HepG2 (cell line): ENCODE results near the gene MTCL1.

ENCODE experiments used
- CTCF ChIP-seq: sonication (generic); formaldehyde crosslinking; IDR thresholded peaks from 2 replicates; pipeline ENCODE4 v1.5.0; 2020; ENCODE audit warnings: mild to moderate bottlenecking, missing genetic modification reagents, moderate library complexity
- FOXA1 ChIP-seq, 2 experiments: fragments of 450-650 bp in 1 of 2; sonication (generic) in 1 of 2; formaldehyde crosslinking in 1 of 2; IDR thresholded peaks; 2 replicates each; pipeline versions ENCODE4 v1.4.0 to v1.6.1; 2016 to 2020; ENCODE audit warnings: missing genetic modification reagents in 1 of 2
- HNRNPH1 ChIP-seq: fragments of 200-400 bp; formaldehyde crosslinking; optimal IDR thresholded peaks from 2 replicates; pipeline ENCODE3; 2017; ENCODE audit warnings: mild to moderate bottlenecking, low read depth, low read length
- HOXA7 ChIP-seq: sonication (generic); formaldehyde crosslinking; IDR thresholded peaks from 2 replicates; pipeline ENCODE4 v1.8.1; 2022; ENCODE audit warnings: mild to moderate bottlenecking, missing genetic modification reagents, moderate library complexity
- RAD51 ChIP-seq: fragments of 450-650 bp; IDR thresholded peaks from 2 replicates; pipeline ENCODE4 v1.6.1; 2016; ENCODE audit warnings: borderline replicate concordance
- TCF12 ChIP-seq, 2 experiments: fragments of 450-650 bp in 1 of 2; sonication (generic) in 1 of 2; formaldehyde crosslinking in 1 of 2; IDR thresholded peaks; 2 replicates each; pipeline versions ENCODE4 v1.6.1 to v1.8.0; 2017 to 2022; ENCODE audit warnings: antibody characterized with exemption in 1 of 2, mild to moderate bottlenecking in 1 of 2, missing genetic modification reagents in 1 of 2, moderate library complexity in 1 of 2

- TF ChIP-seq CTCF = no peak
- TF ChIP-seq RAD51 = no peak
- TF ChIP-seq FOXA1 (IDR thresholded peaks at IDR 0.05) = no peak
- no peak for TF ChIP-seq FOXA1 (CRISPR knock-in tag; IDR thresholded peaks at IDR 0.05)
- TF ChIP-seq HOXA7 (CRISPR knock-in tag) = no peak
- no peak for TF ChIP-seq TCF12 (IDR thresholded peaks at IDR 0.05)
- no peak for TF ChIP-seq TCF12 (CRISPR knock-in tag; IDR thresholded peaks at IDR 0.05)
- TF ChIP-seq HNRNPH1 = no peak
Measured at GRCh38 chr18:8821531-8821930, 116.2 kb downstream of the MTCL1 start.
